ENCODE results near the gene PPP1R14D.

Gene PPP1R14D

GRCh38 chr15:40850576-40851112 lies 22.1 kb upstream of the PPP1R14D start:
- DNase-seq, result no peak

- DNase-seq, result peak; percentile 87 to 91
Measured at GRCh38 chr15:40847223-40847961, 18.9 kb upstream of the PPP1R14D start.

- peak; percentile 56 to 97 for DNase-seq
Measured at GRCh38 chr15:40846841-40847222, 18.3 kb upstream of the PPP1R14D start.

- DNase-seq, result peak in 1 of 2 donors; percentile 25
Measured at GRCh38 chr15:40845511-40846284, 17.2 kb upstream of the PPP1R14D start.

GRCh38 chr15:40845036-40845435 lies 16.5 kb upstream of the PPP1R14D start:
- peak in 1 of 2 donors; percentile 27 for DNase-seq

GRCh38 chr15:40844696-40845030 lies 16.2 kb upstream of the PPP1R14D start:
- peak; percentile 31 to 41 for DNase-seq

GRCh38 chr15:40843885-40844695 lies 15.6 kb upstream of the PPP1R14D start, which contains the start of gene SPINT1:
SPINT1 (plus strand) TSS chr15:40844048; CDS start chr15:40844555, 507 bp downstream.
- peak; percentile 24 to 40 for DNase-seq

- no peak for DNase-seq
Measured at GRCh38 chr15:40843261-40843884, 14.9 kb upstream of the PPP1R14D start.

- DNase-seq, result no peak
Measured at GRCh38 chr15:40841741-40842140, 13.2 kb upstream of the PPP1R14D start.

- DNase-seq, result no peak
Measured at GRCh38 chr15:40838756-40839155, 10.2 kb upstream of the PPP1R14D start.

- no peak for DNase-seq
Measured at GRCh38 chr15:40836020-40836419, 7.5 kb upstream of the PPP1R14D start.

GRCh38 chr15:40832903-40833302 lies 4.4 kb upstream of the PPP1R14D start:
- DNase-seq, result no peak

GRCh38 chr15:40831861-40832260 lies 3.4 kb upstream of the PPP1R14D start:
- DNase-seq, result no peak

- DNase-seq, result no peak
Measured at GRCh38 chr15:40830884-40831283, 2.4 kb upstream of the PPP1R14D start.

GRCh38 chr15:40829115-40829514 lies 607 bp upstream of the PPP1R14D start:
- no peak for DNase-seq

GRCh38 chr15:40826423-40827075 lies 2.0 kb downstream of the PPP1R14D start:
- no peak for DNase-seq

- no peak for DNase-seq
Measured at GRCh38 chr15:40825661-40826422, 2.7 kb downstream of the PPP1R14D start.

- peak; percentile 21 to 53 for DNase-seq
Measured at GRCh38 chr15:40823572-40824343, 4.8 kb downstream of the PPP1R14D start.

GRCh38 chr15:40821195-40821594 lies 7.3 kb downstream of the PPP1R14D start:
- DNase-seq, result no peak

GRCh38 chr15:40819048-40819447 lies 9.5 kb downstream of the PPP1R14D start:
- no peak for DNase-seq
